Activated CD4-positive, CD25-positive, alpha-beta regulatory T cell treated with anti-CD3 and anti-CD28 coated beads, Interleukin-2, amount 50 U/mL, for 24 hours (primary cell): ENCODE data around the gene ERVW-1.

Source experiments
- ATAC-seq, 2 donors: fragments of 150-1000 bp; cut with Tn5 transposase; one replicate each; pipeline ENCODE4 v1.10.0; 2021; ENCODE audit warnings: mild to moderate bottlenecking in 1 of 2, moderate library complexity in 1 of 2

Gene ERVW-1

DNA sequence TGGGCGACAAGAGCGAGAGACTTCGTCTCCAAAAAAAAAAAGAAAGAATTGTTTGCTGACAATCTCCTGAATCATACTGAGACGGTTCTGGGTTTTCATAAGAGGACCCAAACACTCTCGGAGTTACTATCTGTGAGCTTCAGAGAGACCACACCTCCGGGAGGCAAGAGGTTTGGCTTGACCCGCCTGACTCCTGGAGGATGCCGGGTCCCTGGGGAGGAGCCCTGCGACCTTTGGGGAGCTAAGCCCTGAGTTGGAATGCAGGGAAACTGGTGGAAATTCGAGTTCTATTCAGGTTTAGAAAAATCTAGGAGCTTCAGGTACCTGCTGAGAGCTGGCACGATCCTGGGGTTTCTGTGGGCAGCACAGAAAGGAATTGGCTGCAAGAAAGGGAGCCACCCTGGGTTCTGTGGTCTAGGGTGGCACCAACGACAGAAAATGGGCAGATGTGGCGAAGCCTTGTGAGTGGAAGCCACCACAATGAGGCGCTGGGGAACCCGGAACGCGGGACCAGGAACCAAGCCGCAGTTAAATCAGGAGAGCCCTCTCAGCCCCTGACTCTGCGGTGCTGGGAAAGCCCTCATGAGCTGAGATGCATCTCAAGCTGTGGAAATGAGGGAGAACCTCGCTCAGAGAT lies 52.3 kb downstream of the ERVW-1 start:
- ATAC-seq: no peak

DNA sequence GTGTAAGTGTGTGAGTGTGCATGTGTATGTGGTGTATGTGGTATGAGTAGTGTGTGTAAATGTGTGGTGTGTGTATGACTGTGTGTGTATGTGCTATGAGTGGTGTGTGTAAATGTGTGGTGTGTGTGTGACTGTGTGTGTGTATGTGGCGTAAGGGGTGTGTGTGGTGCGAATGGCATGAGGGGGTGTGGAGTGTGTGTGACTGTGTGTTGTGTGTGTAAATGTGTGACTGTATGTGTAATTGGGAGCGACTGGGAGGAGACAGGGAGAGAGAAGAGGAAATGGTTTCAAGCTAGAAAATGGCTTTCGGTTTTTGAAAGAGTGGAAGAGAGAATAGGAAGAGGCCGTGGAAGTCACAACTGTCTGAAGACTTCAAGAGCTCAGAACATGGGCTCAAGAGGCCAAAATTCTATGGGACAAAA lies 54.0 kb downstream of the ERVW-1 start:
- ATAC-seq: no peak

DNA sequence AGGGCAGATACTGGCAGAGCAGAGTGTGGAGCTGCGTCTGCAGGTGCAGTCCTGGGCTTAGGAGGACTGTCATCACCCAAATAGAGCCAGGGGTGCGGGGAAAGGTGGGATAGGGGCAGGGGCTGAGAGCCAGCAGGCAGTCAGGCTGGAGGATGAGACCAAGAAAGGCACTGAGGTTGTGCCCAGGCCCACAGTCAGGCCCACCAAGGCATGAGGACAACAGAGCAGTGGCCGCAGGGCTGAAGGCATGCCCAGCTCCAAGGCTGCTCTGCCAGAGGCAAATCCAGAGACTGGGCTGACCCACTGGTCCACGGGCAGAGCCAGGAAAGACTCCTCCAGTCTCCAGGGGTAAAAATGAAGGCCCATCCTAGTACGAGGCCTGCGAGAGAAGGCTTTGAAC lies 54.8 kb downstream of the ERVW-1 start:
- no peak for ATAC-seq

DNA sequence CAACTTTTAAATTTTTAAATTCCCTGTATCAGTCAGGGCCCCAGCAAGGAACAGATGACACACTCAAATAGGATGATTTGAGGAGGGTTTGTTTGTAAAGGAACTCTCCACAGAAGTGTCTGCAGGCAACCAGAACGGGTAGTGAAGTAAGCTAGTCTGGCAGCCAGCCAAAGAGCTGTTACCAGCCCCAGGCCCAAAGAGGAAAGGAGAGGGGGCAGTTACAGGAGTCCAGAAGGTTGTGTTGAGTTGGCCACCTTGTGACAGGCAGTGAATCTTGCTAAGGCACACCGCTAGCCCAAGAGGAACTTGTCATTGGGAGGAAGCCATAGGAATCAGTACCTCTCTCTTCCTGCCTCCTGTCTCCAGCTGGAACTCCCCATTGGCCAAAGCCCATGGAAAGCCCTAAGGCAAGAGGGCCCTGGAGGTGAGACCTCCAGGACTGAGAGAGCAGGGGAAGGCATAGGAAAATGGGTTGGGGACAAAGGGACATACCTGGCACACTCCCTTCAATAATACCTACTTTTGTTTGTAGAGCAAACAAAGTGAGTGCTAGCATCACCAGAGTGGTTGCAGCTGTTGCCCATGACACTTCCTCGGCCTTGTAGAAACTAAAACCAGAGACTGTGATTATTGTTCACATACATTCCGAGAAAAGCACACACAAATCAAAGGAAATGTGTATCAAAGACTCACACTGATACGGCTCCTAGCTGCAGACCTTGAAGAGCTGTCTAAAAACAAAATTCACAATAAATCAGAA lies 55.9 kb downstream of the ERVW-1 start:
- no peak for ATAC-seq
